Measurements from ENCODE around the gene PIK3R2.
A peak's percentile ranks its signal among the peaks of the same experiment; 100 is the strongest.

Gene PIK3R2

GRCh38 chr19:18170714-18171255 is 17.8 kb downstream of the PIK3R2 start:
- ChIA-PET POLR2A (no interaction called here), CTCF (interaction anchor here (0.7 to 1.7 kb wide), 2 partner anchors 34 to 57 kb away, joined by 3 to 6 read pairs; no protein-coding TSS in a partner anchor)
- TF ChIP-seq ZNF384 (IDR thresholded peaks at IDR 0.05) (no peak), SUZ12 (IDR thresholded peaks at IDR 0.05) (no peak), SP1 (IDR thresholded peaks at IDR 0.05) (no peak)
- no peak for DNase-seq (ENCODE audit: extremely low spot score)

DNA sequence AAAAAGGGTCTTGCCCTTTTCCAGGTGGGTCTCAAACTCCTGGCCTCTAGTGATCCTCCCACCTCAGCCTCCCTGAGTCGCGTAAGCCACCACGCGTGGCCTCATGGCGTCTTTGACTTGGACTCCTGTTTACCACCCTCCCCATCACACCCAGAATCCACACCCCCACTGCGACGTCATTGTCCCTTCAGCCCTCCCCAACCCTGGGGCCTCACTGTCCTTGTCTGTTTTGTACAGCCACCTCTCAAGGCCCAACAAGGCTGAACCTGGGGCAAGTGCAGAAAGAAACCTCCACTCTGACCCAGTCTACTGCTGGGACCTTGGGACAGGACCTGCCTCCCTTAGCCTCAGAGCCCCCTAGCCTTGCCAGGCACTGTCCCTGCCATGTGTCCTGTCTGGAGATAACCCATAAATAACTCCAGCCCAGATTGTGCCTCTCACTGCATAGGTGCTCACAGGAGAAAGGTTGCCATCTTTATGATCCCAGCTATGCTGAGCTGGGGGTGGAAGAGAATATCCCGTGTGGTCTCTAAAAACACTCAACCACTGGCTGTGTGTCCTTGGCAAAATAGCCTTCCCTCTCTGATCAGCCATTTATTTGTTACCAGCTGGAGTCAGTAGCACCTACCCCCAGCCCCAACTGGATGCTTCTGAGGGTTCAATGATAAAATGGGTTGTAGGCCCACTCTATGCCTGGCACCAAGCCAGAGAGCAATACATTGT is 18.8 kb downstream of the PIK3R2 start:
- CTCF ChIA-PET, result interaction anchor here (0.7 to 1.7 kb wide), 2 partner anchors 35 to 58 kb away, joined by 3 to 6 read pairs; no protein-coding TSS in a partner anchor
- TF ChIP-seq CTBP1 (IDR thresholded peaks at IDR 0.05; ENCODE audit: borderline replicate concordance) (no peak), FOXM1 (IDR thresholded peaks at IDR 0.05; ENCODE audit: borderline replicate concordance) (no peak), ELF4 (IDR thresholded peaks at IDR 0.05) (no peak), L3MBTL2 (conservative IDR thresholded peaks at IDR 0.05) (no peak), FOXA1 (IDR thresholded peaks at IDR 0.05) (no peak), ZNF384 (IDR thresholded peaks at IDR 0.05) (no peak), HDGF (IDR thresholded peaks at IDR 0.05; ENCODE audit: borderline replicate concordance) (no peak), FOXK2 (IDR thresholded peaks at IDR 0.05) (no peak), LEF1 (IDR thresholded peaks at IDR 0.05; ENCODE audit: borderline replicate concordance) (no peak), SUZ12 (IDR thresholded peaks at IDR 0.05) (no peak), SP1 (IDR thresholded peaks at IDR 0.05) (no peak), ARNT (IDR thresholded peaks at IDR 0.05) (no peak), NFRKB (IDR thresholded peaks at IDR 0.05) (no peak), BHLHE40 (IDR thresholded peaks at IDR 0.05; ENCODE audit: borderline replicate concordance) (no peak), TARDBP (IDR thresholded peaks at IDR 0.05) (no peak)
- TF ChIP-seq, protein P1, sequence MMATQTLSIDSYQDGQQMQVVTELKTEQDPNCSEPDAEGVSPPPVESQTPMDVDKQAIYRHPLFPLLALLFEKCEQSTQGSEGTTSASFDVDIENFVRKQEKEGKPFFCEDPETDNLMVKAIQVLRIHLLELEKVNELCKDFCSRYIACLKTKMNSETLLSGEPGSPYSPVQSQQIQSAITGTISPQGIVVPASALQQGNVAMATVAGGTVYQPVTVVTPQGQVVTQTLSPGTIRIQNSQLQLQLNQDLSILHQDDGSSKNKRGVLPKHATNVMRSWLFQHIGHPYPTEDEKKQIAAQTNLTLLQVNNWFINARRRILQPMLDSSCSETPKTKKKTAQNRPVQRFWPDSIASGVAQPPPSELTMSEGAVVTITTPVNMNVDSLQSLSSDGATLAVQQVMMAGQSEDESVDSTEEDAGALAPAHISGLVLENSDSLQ (IDR thresholded peaks at IDR 0.05), result no peak
- POLR2A ChIA-PET, result no interaction called here
- no peak for DNase-seq (ENCODE audit: extremely low spot score)

- ChIA-PET POLR2A (no interaction called here), CTCF (no interaction called here)
- no peak for DNase-seq (ENCODE audit: extremely low spot score)
- TF ChIP-seq ELF4 (IDR thresholded peaks at IDR 0.05) (no peak), HDGF (IDR thresholded peaks at IDR 0.05; ENCODE audit: borderline replicate concordance) (no peak), ARNT (IDR thresholded peaks at IDR 0.05) (no peak)
- TF ChIP-seq, protein P1 (IDR thresholded peaks at IDR 0.05), result peak; percentile 52; the same call in 1 of the 2 replicates
These were observed 19.5 kb downstream of the PIK3R2 start for GRCh38 chr19:18172331-18173053.

DNA sequence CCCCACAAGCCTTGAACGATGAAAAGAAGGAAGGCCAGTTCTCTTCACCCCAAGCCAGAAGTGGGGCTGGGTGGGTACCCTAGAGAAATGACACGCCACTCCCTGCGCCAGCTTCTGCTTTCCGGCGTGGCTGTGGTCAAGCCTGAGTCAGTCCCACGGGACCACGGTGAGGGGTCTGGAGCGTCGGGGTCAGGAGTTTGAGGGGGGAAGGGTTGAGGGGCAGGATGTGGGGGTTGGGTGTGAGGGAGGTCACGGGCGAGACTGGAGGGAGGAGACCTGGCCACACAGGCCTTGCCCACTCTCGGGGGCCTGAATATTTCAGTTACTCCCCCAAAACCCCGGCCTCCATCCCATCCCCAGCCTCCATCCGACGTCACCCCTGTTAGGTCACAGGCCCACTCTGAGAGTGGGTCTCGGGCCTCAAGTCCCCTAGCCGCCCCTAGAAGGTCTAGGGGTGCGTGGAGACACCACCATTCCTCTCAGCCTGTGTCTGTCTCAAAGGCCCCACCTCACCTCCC is 20.1 kb downstream of the PIK3R2 start:
- no peak for DNase-seq (ENCODE audit: extremely low spot score)
- CTCF ChIA-PET, result no interaction called here
- no peak for TF ChIP-seq BHLHE40 (IDR thresholded peaks at IDR 0.05; ENCODE audit: borderline replicate concordance)
- no peak for TF ChIP-seq CTBP1 (IDR thresholded peaks at IDR 0.05; ENCODE audit: borderline replicate concordance)
- no peak for TF ChIP-seq FOXM1 (IDR thresholded peaks at IDR 0.05; ENCODE audit: borderline replicate concordance)
- no peak for TF ChIP-seq ZNF384 (IDR thresholded peaks at IDR 0.05)
- TF ChIP-seq, protein P1 (IDR thresholded peaks at IDR 0.05), result no peak
- no peak for TF ChIP-seq NFRKB (IDR thresholded peaks at IDR 0.05)
- no peak for TF ChIP-seq FOXK2 (IDR thresholded peaks at IDR 0.05)
- POLR2A ChIA-PET, result no interaction called here

- TF ChIP-seq ARNT (IDR thresholded peaks at IDR 0.05) (no peak), FOXA1 (IDR thresholded peaks at IDR 0.05) (no peak), SUZ12 (IDR thresholded peaks at IDR 0.05) (no peak), FOXK2 (IDR thresholded peaks at IDR 0.05) (no peak), L3MBTL2 (conservative IDR thresholded peaks at IDR 0.05) (peak; percentile 58; the same call in 1 of the 2 replicates)
- POLR2A ChIA-PET, result no interaction called here
- peak; percentile 68 for DNase-seq (ENCODE audit: extremely low spot score)
- CTCF ChIA-PET, result interaction anchor here (0.6 to 0.7 kb wide), 2 partner anchors 61 to 74 kb away, joined by 3 read pairs; no protein-coding TSS in a partner anchor
These were observed 20.8 kb downstream of the PIK3R2 start, which contains the start of gene IFI30 for GRCh38 chr19:18173572-18174288. Gene IFI30 (plus strand): TSS chr19:18173813. CDS start chr19:18173842, 29 bp downstream.

DNA sequence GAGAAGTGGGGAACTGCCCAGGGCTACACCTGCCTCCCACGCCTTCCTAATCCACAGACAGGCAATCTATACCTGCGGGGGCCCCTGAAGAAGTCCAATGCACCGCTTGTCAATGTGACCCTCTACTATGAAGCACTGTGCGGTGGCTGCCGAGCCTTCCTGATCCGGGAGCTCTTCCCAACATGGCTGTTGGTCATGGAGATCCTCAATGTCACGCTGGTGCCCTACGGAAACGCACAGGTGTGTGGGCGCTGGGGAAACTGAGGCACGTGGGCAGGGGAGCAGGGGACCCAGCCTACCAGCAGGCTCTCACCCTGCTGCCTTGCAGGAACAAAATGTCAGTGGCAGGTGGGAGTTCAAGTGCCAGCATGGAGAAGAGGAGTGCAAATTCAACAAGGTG is 22.0 kb downstream of the PIK3R2 start:
- ChIA-PET POLR2A (no interaction called here), CTCF (no interaction called here)
- no peak for DNase-seq (ENCODE audit: extremely low spot score)
- TF ChIP-seq NFRKB (IDR thresholded peaks at IDR 0.05) (no peak), TARDBP (IDR thresholded peaks at IDR 0.05) (no peak), SP1 (IDR thresholded peaks at IDR 0.05) (no peak), FOXK2 (IDR thresholded peaks at IDR 0.05) (no peak), LEF1 (IDR thresholded peaks at IDR 0.05; ENCODE audit: borderline replicate concordance) (no peak), L3MBTL2 (conservative IDR thresholded peaks at IDR 0.05) (no peak), FOXA1 (IDR thresholded peaks at IDR 0.05) (no peak), FOXM1 (IDR thresholded peaks at IDR 0.05; ENCODE audit: borderline replicate concordance) (no peak), SUZ12 (IDR thresholded peaks at IDR 0.05) (no peak), HDGF (IDR thresholded peaks at IDR 0.05; ENCODE audit: borderline replicate concordance) (no peak), BHLHE40 (IDR thresholded peaks at IDR 0.05; ENCODE audit: borderline replicate concordance) (no peak)
- TF ChIP-seq, protein P1 (IDR thresholded peaks at IDR 0.05), result no peak
